Pons (tissue), 1 donor: ENCODE results near the gene IGFALS.

Experiments used
- DNase-seq: peaks from one replicate; pipeline ENCODE4 v3.0.0-alpha.2; 2016; ENCODE audit warnings: low spot score

IGFALS gene

GRCh38 chr16:1793578-1794220 lies at the start of gene IGFALS:
TSS of gene IGFALS (minus strand) at chr16:1793705. CDS start at chr16:1793652, 53 bp downstream.
- DNase-seq: no peak

GRCh38 chr16:1839554-1839953 lies 46.0 kb upstream of the IGFALS start:
- no peak for DNase-seq

- no peak for DNase-seq
These were observed 40.6 kb upstream of the IGFALS start for GRCh38 chr16:1834096-1834495.

GRCh38 chr16:1832838-1833454 lies 39.4 kb upstream of the IGFALS start:
- no peak for DNase-seq

GRCh38 chr16:1831186-1832075 lies 37.9 kb upstream of the IGFALS start:
- no peak for DNase-seq

- no peak for DNase-seq
These were observed 36.7 kb upstream of the IGFALS start for GRCh38 chr16:1830213-1830612.

GRCh38 chr16:1828645-1829410 lies 35.3 kb upstream of the IGFALS start:
- DNase-seq: no peak

GRCh38 chr16:1826691-1827573 lies 33.4 kb upstream of the IGFALS start, which contains the start of the genes FAHD1 and HAGH:
TSS of gene FAHD1 (plus strand) at chr16:1827206. CDS start at chr16:1827239, 33 bp downstream.
TSS of gene HAGH (minus strand) at chr16:1826825. CDS start at chr16:1826787, 38 bp downstream.
- DNase-seq: peak; percentile 84

GRCh38 chr16:1825864-1826690 lies 32.6 kb upstream of the IGFALS start:
- no peak for DNase-seq

- DNase-seq: no peak
These were observed 31.9 kb upstream of the IGFALS start for GRCh38 chr16:1825381-1825863.

- DNase-seq: peak; percentile 19
These were observed 30.3 kb upstream of the IGFALS start for GRCh38 chr16:1823821-1824220.

GRCh38 chr16:1822801-1823200 lies 29.3 kb upstream of the IGFALS start:
- no peak for DNase-seq

GRCh38 chr16:1821861-1822611 lies 28.5 kb upstream of the IGFALS start:
- no peak for DNase-seq

GRCh38 chr16:1820946-1821290 lies 27.4 kb upstream of the IGFALS start:
- no peak for DNase-seq

GRCh38 chr16:1820096-1820945 lies 26.8 kb upstream of the IGFALS start:
- no peak for DNase-seq

GRCh38 chr16:1819611-1820010 lies 26.1 kb upstream of the IGFALS start:
- no peak for DNase-seq

- no peak for DNase-seq
These were observed 25.5 kb upstream of the IGFALS start for GRCh38 chr16:1818873-1819525.
